ENCODE data around the gene SH3RF1. TPM values are rescaled to one million over a fixed set of nuclear protein-coding genes. Genes with fewer than 3 reads are reported as not detected.

The SH3RF1 gene
- total RNA-seq, 1 experiment from 2014 or later, result 9.4 TPM

GRCh38 chr4:169163495-169163894 is 107.3 kb downstream of the SH3RF1 start:
- DNase-seq (ENCODE audit: low read depth), result no peak

GRCh38 chr4:169160825-169161224 is 109.9 kb downstream of the SH3RF1 start:
- peak; percentile 45 for DNase-seq (ENCODE audit: low read depth)

- DNase-seq (ENCODE audit: low read depth), result peak; percentile 30
Measured at GRCh38 chr4:169159624-169160171, 111.1 kb downstream of the SH3RF1 start.

- DNase-seq (ENCODE audit: low read depth), result no peak
Measured at GRCh38 chr4:169158861-169159260, 111.9 kb downstream of the SH3RF1 start.

GRCh38 chr4:169158046-169158445 is 112.7 kb downstream of the SH3RF1 start:
- no peak for DNase-seq (ENCODE audit: low read depth)

- DNase-seq (ENCODE audit: low read depth), result no peak
Measured at GRCh38 chr4:169156392-169156791, 114.4 kb downstream of the SH3RF1 start.

- DNase-seq (ENCODE audit: low read depth), result no peak
Measured at GRCh38 chr4:169154121-169154520, 116.6 kb downstream of the SH3RF1 start.

GRCh38 chr4:169153481-169154087 is 117.2 kb downstream of the SH3RF1 start:
- DNase-seq (ENCODE audit: low read depth), result no peak

- no peak for DNase-seq (ENCODE audit: low read depth)
Measured at GRCh38 chr4:169152899-169153298, 117.9 kb downstream of the SH3RF1 start.

- no peak for DNase-seq (ENCODE audit: low read depth)
Measured at GRCh38 chr4:169152098-169152497, 118.7 kb downstream of the SH3RF1 start.

GRCh38 chr4:169151671-169152070 is 119.1 kb downstream of the SH3RF1 start:
- no peak for DNase-seq (ENCODE audit: low read depth)

GRCh38 chr4:169150806-169151205 is 120.0 kb downstream of the SH3RF1 start:
- no peak for DNase-seq (ENCODE audit: low read depth)

- no peak for DNase-seq (ENCODE audit: low read depth)
Measured at GRCh38 chr4:169148885-169149284, 121.9 kb downstream of the SH3RF1 start.

GRCh38 chr4:169147191-169147590 is 123.6 kb downstream of the SH3RF1 start:
- peak; percentile 37 for DNase-seq (ENCODE audit: low read depth)

GRCh38 chr4:169144061-169144600 is 126.6 kb downstream of the SH3RF1 start:
- DNase-seq (ENCODE audit: low read depth), result no peak

GRCh38 chr4:169143335-169143734 is 127.4 kb downstream of the SH3RF1 start:
- no peak for DNase-seq (ENCODE audit: low read depth)

- no peak for DNase-seq (ENCODE audit: low read depth)
Measured at GRCh38 chr4:169142906-169143305, 127.8 kb downstream of the SH3RF1 start.

- DNase-seq (ENCODE audit: low read depth), result peak; percentile 13
Measured at GRCh38 chr4:169142391-169142790, 128.4 kb downstream of the SH3RF1 start.

GRCh38 chr4:169139021-169139420 is 131.7 kb downstream of the SH3RF1 start:
- DNase-seq (ENCODE audit: low read depth), result no peak

- no peak for DNase-seq (ENCODE audit: low read depth)
Measured at GRCh38 chr4:169137558-169137920, 133.2 kb downstream of the SH3RF1 start.

- DNase-seq (ENCODE audit: low read depth), result no peak
Measured at GRCh38 chr4:169136796-169137557, 133.8 kb downstream of the SH3RF1 start.

- no peak for DNase-seq (ENCODE audit: low read depth)
Measured at GRCh38 chr4:169136330-169136729, 134.4 kb downstream of the SH3RF1 start.

- no peak for DNase-seq (ENCODE audit: low read depth)
Measured at GRCh38 chr4:169135776-169136175, 135.0 kb downstream of the SH3RF1 start.

All from RPMI7951 (cell line).